ENCODE data around the gene PLEKHM3.

- TF ChIP-seq CTCF (IDR thresholded peaks at IDR 0.05; ENCODE audit: insufficient read depth, low read length, poor library complexity, severe bottlenecking), result no peak
- no peak for TF ChIP-seq EZH2phosphoT487 (conservative IDR thresholded peaks at IDR 0.05; ENCODE audit: low read length)
Measured at GRCh38 chr2:207844648-207845047, 180.7 kb downstream of the PLEKHM3 start.
